Stimulated activated CD8-positive, alpha-beta memory T cell treated with anti-CD3 and anti-CD28 coated beads, Interleukin-4, amount 100 ng/mL, for 24 hours (primary cell): Measurements from ENCODE around the gene KPNA4.
"Not testable (repeated sequence)": the region's sequence is repeated elsewhere in the genome, so short reads cannot be mapped to it uniquely, and the experiment has no call there.

Experiments
- DNase-seq: peaks from one replicate; pipeline ENCODE4 v3.0.0-alpha.2; 2020; ENCODE audit warnings: low read depth

The KPNA4 gene, protein sequence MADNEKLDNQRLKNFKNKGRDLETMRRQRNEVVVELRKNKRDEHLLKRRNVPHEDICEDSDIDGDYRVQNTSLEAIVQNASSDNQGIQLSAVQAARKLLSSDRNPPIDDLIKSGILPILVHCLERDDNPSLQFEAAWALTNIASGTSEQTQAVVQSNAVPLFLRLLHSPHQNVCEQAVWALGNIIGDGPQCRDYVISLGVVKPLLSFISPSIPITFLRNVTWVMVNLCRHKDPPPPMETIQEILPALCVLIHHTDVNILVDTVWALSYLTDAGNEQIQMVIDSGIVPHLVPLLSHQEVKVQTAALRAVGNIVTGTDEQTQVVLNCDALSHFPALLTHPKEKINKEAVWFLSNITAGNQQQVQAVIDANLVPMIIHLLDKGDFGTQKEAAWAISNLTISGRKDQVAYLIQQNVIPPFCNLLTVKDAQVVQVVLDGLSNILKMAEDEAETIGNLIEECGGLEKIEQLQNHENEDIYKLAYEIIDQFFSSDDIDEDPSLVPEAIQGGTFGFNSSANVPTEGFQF

GRCh38 chr3:160565442-160566403, at the start of gene KPNA4:
KPNA4 (minus strand) TSS chr3:160565571; CDS start chr3:160565282, 289 bp downstream.
- peak; percentile 95 for DNase-seq

- no peak for DNase-seq
Observed at GRCh38 chr3:160613661-160614060, 48.3 kb upstream of the KPNA4 start.

DNA sequence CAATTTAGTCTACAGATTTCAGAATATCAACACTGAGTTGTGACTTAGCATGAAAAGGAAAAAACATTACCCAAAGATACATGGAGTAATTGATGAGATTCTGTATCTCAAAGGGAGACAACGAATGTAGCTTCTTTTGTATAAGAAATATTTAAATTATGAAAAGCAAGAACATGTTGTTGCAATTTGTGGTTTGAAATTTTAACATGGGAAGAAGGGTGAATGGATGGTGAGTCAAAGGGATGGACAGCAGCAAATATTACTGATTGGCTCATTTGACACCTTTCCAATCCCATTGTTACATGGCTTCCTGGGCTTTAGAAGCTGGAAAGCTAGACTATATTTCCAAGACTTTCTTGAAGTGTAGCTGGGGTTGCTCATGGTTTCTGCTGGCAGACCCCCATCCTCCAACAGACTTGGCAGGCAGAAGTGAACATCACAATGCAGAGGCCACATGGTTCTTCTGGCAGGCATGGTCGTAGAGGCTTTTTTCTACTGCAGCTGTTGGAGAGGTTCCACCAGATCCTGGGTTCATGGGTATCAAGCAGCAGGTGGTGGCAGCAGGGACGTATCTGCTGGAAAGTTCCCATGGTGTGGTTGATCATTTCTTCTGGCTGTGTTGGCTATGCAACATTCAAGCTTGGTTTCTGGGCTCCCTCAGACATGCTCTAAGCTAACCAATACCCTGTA, 47.2 kb upstream of the KPNA4 start:
- DNase-seq = no peak

- no peak for DNase-seq
Observed at GRCh38 chr3:160611141-160611540, 45.8 kb upstream of the KPNA4 start.

DNA sequence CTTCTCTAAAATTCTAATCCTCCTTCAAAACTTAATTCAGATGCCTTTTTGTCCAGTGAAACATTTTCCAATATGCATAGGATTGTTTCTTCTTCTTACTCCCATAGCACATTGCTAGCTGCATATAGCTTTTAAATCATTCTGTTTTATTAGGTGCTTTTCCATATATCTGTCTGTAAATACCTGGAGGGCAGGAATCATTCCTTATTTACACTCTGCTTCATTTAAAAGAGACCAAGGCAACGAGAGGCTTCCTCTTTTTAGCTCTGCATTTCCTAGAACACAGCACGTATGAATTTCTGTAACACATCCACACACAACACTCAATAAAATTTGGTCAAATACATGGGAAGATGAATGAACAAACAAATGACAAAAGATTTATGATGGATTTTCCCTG, 43.5 kb upstream of the KPNA4 start:
- no peak for DNase-seq

GRCh38 chr3:160607826-160608225, 42.5 kb upstream of the KPNA4 start:
- no peak for DNase-seq

DNA sequence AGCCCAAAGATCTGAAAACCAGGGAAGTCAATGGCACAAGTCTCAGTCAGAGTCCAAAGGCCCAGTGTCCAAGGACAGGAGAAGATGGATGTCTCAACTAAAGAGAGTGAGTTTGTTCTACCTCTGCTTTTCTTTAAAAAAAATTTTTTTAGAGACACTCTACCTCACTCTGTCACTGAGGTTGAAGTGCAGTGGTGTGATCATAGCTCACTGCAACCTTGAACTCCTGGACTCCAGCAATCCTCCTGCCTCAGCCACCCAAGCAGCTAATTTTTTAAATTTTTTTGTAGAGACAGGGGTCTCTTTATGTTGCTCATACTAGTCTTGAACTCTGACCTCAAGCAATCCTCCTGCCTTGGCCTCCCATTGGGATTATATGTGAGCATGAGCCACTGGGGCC, 39.9 kb upstream of the KPNA4 start:
- no peak for DNase-seq

DNA sequence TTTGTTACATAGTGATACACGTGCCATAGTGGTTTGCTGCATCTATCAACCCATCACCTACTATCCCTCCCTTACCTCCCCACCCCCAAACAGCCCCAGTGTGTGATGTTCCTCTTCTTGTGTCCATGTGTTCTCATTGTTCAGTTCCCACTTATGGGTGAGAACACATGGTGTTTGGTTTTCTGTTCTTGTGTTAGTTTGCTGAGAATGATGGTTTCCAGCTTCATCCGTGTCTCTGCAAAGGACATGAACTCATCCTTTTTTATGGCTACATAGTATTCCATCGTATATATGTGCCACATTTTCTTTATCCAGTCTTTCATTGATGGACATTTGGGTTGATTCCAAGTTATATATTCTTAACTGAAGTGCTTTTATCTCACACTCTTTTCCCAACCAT, 38.5 kb upstream of the KPNA4 start:
- DNase-seq = not testable (repeated sequence)

GRCh38 chr3:160602259-160602658, 36.9 kb upstream of the KPNA4 start:
- no peak for DNase-seq

GRCh38 chr3:160601288-160601687, 35.9 kb upstream of the KPNA4 start:
- no peak for DNase-seq

GRCh38 chr3:160598865-160599264, 33.5 kb upstream of the KPNA4 start:
- no peak for DNase-seq

GRCh38 chr3:160588023-160588422, 22.7 kb upstream of the KPNA4 start:
- DNase-seq = no peak

- no peak for DNase-seq
Observed at GRCh38 chr3:160587105-160587504, 21.7 kb upstream of the KPNA4 start.

DNA sequence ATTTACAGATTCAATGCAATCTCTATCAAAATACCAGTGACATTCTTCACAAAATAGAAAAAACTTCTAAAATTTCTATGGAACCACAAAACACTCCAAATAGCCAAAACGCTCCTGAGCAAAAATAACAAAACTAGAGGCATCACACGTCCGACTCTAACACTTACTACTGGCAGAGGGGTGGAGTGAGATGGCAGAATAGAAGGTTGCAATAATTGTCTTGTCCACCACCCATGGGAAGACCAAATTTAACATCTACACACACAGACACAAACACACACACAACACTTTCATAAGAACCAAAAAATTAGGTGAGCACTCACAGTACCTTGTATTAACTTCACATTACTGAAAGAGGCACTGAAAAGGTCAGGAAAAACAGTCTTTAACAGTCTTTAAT, 21.3 kb upstream of the KPNA4 start:
- DNase-seq = no peak

DNA sequence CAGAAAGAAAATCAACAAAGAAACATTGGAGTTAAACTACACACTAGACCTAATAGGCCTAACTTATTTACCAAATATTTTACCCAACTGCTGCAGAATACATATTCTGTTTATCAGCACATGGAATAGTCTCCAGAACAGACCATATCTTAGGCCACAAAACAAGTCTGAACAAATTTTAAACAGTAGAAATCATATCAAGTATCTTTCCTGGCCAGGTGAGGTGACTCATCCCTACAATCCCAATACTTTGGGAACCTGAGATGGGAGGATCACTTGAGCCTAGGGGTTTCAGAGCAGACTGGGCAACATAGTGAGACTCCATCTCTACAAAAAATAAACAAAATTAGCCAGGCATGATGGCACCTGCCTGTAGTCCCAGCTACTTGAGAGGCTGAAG, 18.1 kb upstream of the KPNA4 start:
- no peak for DNase-seq

- no peak for DNase-seq
Observed at GRCh38 chr3:160580938-160581337, 15.6 kb upstream of the KPNA4 start.

DNA sequence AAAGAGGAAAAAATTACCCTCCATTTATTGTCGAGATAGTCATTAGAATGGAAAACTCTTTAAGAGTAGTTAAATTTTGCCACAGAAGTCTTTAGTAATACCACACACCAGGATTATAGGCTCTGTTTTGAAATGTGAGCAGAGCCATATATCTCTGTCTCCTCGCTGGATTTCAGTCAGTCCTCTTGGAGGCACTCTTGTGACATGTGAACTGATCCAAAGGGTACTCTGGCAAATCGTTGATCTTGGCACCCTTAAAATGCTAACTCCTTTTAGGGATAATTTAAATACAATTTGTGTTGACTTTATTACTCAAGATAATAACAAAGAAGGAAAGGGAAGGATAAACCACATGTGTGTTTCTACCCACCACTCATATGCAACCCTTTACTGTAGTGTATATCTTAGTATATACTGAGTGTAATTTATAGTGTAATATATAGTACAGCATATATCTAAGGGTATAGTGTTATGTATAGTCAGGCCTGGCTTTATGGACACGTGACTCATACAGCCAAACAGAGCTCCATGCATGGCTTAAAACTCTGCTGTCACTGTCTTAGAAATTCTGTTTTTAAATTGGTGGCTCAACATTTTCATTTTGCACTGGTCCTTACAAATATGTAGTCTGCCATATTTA, 12.3 kb upstream of the KPNA4 start:
- no peak for DNase-seq

- DNase-seq = no peak
Observed at GRCh38 chr3:160577093-160577492, 11.7 kb upstream of the KPNA4 start.

- DNase-seq = no peak
Observed at GRCh38 chr3:160576621-160577020, 11.2 kb upstream of the KPNA4 start.

- DNase-seq = no peak
Observed at GRCh38 chr3:160575589-160575988, 10.2 kb upstream of the KPNA4 start.

- no peak for DNase-seq
Observed at GRCh38 chr3:160574636-160575035, 9.3 kb upstream of the KPNA4 start.
